ENCODE measurements around the gene MAPK11.

MAPK11 gene

GRCh38 chr22:50269970-50270665, at the start of gene MAPK11:
MAPK11 (minus strand) TSS chr22:50270380; CDS start chr22:50270292, 88 bp downstream.
- H3K4me1 ChIP-seq (ENCODE audit: insufficient read depth, low read length) = peaks cover 5% of the 10 kb centered on the region
- H3K9ac ChIP-seq (ENCODE audit: low read length) = no peak within 1 kb of the TSS
- H3K9me3 ChIP-seq (ENCODE audit: low read length) = no peaks in the 10 kb centered on the region
- no peaks in the 10 kb centered on the region for H3K36me3 ChIP-seq (ENCODE audit: insufficient read depth, low read length)
- peak within 1 kb of the TSS; percentile 43 to 45 for H3K4me3 ChIP-seq (ENCODE audit: low read depth in 1 of 2, low read length in 2 of 2)
- H3K27me3 ChIP-seq (ENCODE audit: control insufficient read depth in 1 of 2, insufficient read depth in 2 of 2, low read length in 2 of 2) = peaks cover 0 to 38% of the 10 kb centered on the region in 2 donors
- no peak within 1 kb of the TSS for H3K27ac ChIP-seq (ENCODE audit: low read depth, low read length)

- Histone ChIP-seq H3K9me3 (ENCODE audit: low read length) (no peaks in the 10 kb centered on the region), H3K27ac (ENCODE audit: low read depth, low read length) (no peak overlapping the region), H3K4me3 (ENCODE audit: low read depth in 1 of 2, low read length in 2 of 2) (no peak overlapping the region), H3K4me1 (ENCODE audit: insufficient read depth, low read length) (no peaks in the 10 kb centered on the region), H3K27me3 (ENCODE audit: control insufficient read depth in 1 of 2, insufficient read depth in 2 of 2, low read length in 2 of 2) (no peaks in the 10 kb centered on the region), H3K9ac (ENCODE audit: low read length) (no peak overlapping the region), H3K36me3 (ENCODE audit: insufficient read depth, low read length) (no peaks in the 10 kb centered on the region)
Measured at GRCh38 chr22:50319503-50319951, 49.3 kb upstream of the MAPK11 start.

GRCh38 chr22:50318698-50319411, 48.7 kb upstream of the MAPK11 start:
- no peaks in the 10 kb centered on the region for H3K4me1 ChIP-seq (ENCODE audit: insufficient read depth, low read length)
- no peak overlapping the region for H3K4me3 ChIP-seq (ENCODE audit: low read depth in 1 of 2, low read length in 2 of 2)
- no peak overlapping the region for H3K27ac ChIP-seq (ENCODE audit: low read depth, low read length)
- H3K27me3 ChIP-seq (ENCODE audit: control insufficient read depth in 1 of 2, insufficient read depth in 2 of 2, low read length in 2 of 2) = no peaks in the 10 kb centered on the region
- no peaks in the 10 kb centered on the region for H3K36me3 ChIP-seq (ENCODE audit: insufficient read depth, low read length)
- H3K9ac ChIP-seq (ENCODE audit: low read length) = no peak overlapping the region
- no peaks in the 10 kb centered on the region for H3K9me3 ChIP-seq (ENCODE audit: low read length)

GRCh38 chr22:50318356-50318697, 48.1 kb upstream of the MAPK11 start:
- Histone ChIP-seq H3K27ac (ENCODE audit: low read depth, low read length) (no peak overlapping the region), H3K9ac (ENCODE audit: low read length) (no peak overlapping the region), H3K9me3 (ENCODE audit: low read length) (no peaks in the 10 kb centered on the region), H3K27me3 (ENCODE audit: control insufficient read depth in 1 of 2, insufficient read depth in 2 of 2, low read length in 2 of 2) (no peaks in the 10 kb centered on the region), H3K4me3 (ENCODE audit: low read depth in 1 of 2, low read length in 2 of 2) (no peak overlapping the region), H3K4me1 (ENCODE audit: insufficient read depth, low read length) (no peaks in the 10 kb centered on the region), H3K36me3 (ENCODE audit: insufficient read depth, low read length) (no peaks in the 10 kb centered on the region)

GRCh38 chr22:50317674-50318073, 47.5 kb upstream of the MAPK11 start:
- no peaks in the 10 kb centered on the region for H3K4me1 ChIP-seq (ENCODE audit: insufficient read depth, low read length)

GRCh38 chr22:50317178-50317577, 47.0 kb upstream of the MAPK11 start:
- no peaks in the 10 kb centered on the region for H3K36me3 ChIP-seq (ENCODE audit: insufficient read depth, low read length)
- no peaks in the 10 kb centered on the region for H3K27me3 ChIP-seq (ENCODE audit: control insufficient read depth in 1 of 2, insufficient read depth in 2 of 2, low read length in 2 of 2)
- H3K27ac ChIP-seq (ENCODE audit: low read depth, low read length) = no peak overlapping the region
- H3K4me1 ChIP-seq (ENCODE audit: insufficient read depth, low read length) = no peaks in the 10 kb centered on the region
- H3K9ac ChIP-seq (ENCODE audit: low read length) = no peak overlapping the region
- H3K9me3 ChIP-seq (ENCODE audit: low read length) = no peaks in the 10 kb centered on the region
- H3K4me3 ChIP-seq (ENCODE audit: low read depth in 1 of 2, low read length in 2 of 2) = no peak overlapping the region

More at GRCh38 chr22:50317674-50318073, 47.5 kb upstream of the MAPK11 start:
- Histone ChIP-seq H3K36me3 (ENCODE audit: insufficient read depth, low read length) (no peaks in the 10 kb centered on the region), H3K9me3 (ENCODE audit: low read length) (no peaks in the 10 kb centered on the region), H3K27ac (ENCODE audit: low read depth, low read length) (no peak overlapping the region), H3K4me3 (ENCODE audit: low read depth in 1 of 2, low read length in 2 of 2) (no peak overlapping the region), H3K9ac (ENCODE audit: low read length) (no peak overlapping the region), H3K27me3 (ENCODE audit: control insufficient read depth in 1 of 2, insufficient read depth in 2 of 2, low read length in 2 of 2) (no peaks in the 10 kb centered on the region)

- Histone ChIP-seq H3K36me3 (ENCODE audit: insufficient read depth, low read length) (no peaks in the 10 kb centered on the region), H3K27me3 (ENCODE audit: control insufficient read depth in 1 of 2, insufficient read depth in 2 of 2, low read length in 2 of 2) (no peaks in the 10 kb centered on the region), H3K9me3 (ENCODE audit: low read length) (no peaks in the 10 kb centered on the region), H3K4me3 (ENCODE audit: low read depth in 1 of 2, low read length in 2 of 2) (no peak overlapping the region), H3K9ac (ENCODE audit: low read length) (no peak overlapping the region), H3K27ac (ENCODE audit: low read depth, low read length) (no peak overlapping the region), H3K4me1 (ENCODE audit: insufficient read depth, low read length) (no peaks in the 10 kb centered on the region)
Measured at GRCh38 chr22:50316114-50317065, 46.2 kb upstream of the MAPK11 start.

GRCh38 chr22:50315289-50316113, 45.3 kb upstream of the MAPK11 start:
- no peak overlapping the region for H3K27ac ChIP-seq (ENCODE audit: low read depth, low read length)
- H3K4me1 ChIP-seq (ENCODE audit: insufficient read depth, low read length) = no peaks in the 10 kb centered on the region
- no peak overlapping the region for H3K9ac ChIP-seq (ENCODE audit: low read length)

GRCh38 chr22:50314455-50315288, 44.5 kb upstream of the MAPK11 start:
- Histone ChIP-seq H3K4me1 (ENCODE audit: insufficient read depth, low read length) (no peaks in the 10 kb centered on the region), H3K27ac (ENCODE audit: low read depth, low read length) (no peak overlapping the region), H3K9ac (ENCODE audit: low read length) (no peak overlapping the region), H3K9me3 (ENCODE audit: low read length) (no peaks in the 10 kb centered on the region), H3K4me3 (ENCODE audit: low read depth in 1 of 2, low read length in 2 of 2) (no peak overlapping the region), H3K36me3 (ENCODE audit: insufficient read depth, low read length) (no peaks in the 10 kb centered on the region), H3K27me3 (ENCODE audit: control insufficient read depth in 1 of 2, insufficient read depth in 2 of 2, low read length in 2 of 2) (no peaks in the 10 kb centered on the region)

More at GRCh38 chr22:50315289-50316113, 45.3 kb upstream of the MAPK11 start:
- Histone ChIP-seq H3K27me3 (ENCODE audit: control insufficient read depth in 1 of 2, insufficient read depth in 2 of 2, low read length in 2 of 2) (no peaks in the 10 kb centered on the region), H3K9me3 (ENCODE audit: low read length) (no peaks in the 10 kb centered on the region), H3K36me3 (ENCODE audit: insufficient read depth, low read length) (no peaks in the 10 kb centered on the region), H3K4me3 (ENCODE audit: low read depth in 1 of 2, low read length in 2 of 2) (no peak overlapping the region)

GRCh38 chr22:50314081-50314454, 43.9 kb upstream of the MAPK11 start:
- no peak overlapping the region for H3K9ac ChIP-seq (ENCODE audit: low read length)
- H3K4me1 ChIP-seq (ENCODE audit: insufficient read depth, low read length) = no peaks in the 10 kb centered on the region
- H3K27ac ChIP-seq (ENCODE audit: low read depth, low read length) = no peak overlapping the region
- no peaks in the 10 kb centered on the region for H3K36me3 ChIP-seq (ENCODE audit: insufficient read depth, low read length)
- no peaks in the 10 kb centered on the region for H3K27me3 ChIP-seq (ENCODE audit: control insufficient read depth in 1 of 2, insufficient read depth in 2 of 2, low read length in 2 of 2)
- no peaks in the 10 kb centered on the region for H3K9me3 ChIP-seq (ENCODE audit: low read length)
- H3K4me3 ChIP-seq (ENCODE audit: low read depth in 1 of 2, low read length in 2 of 2) = no peak overlapping the region

Measured in muscle layer of colon (tissue), 2 donors.